ENCODE data around the gene TMEM270. TPM values are rescaled to one million over a fixed set of nuclear protein-coding genes. Genes with fewer than 3 reads are reported as not detected.

Gene TMEM270
- total and polyA plus RNA-seq, 2 donors: 0.09 to 0.46 TPM

GRCh38 chr7:73865738-73866445 is 4.9 kb downstream of the TMEM270 start:
- Histone ChIP-seq H3K36me3 (ENCODE audit: control insufficient read depth in 2 of 2, insufficient read depth in 2 of 2, low read length in 1 of 2) (no peaks in the 10 kb centered on the region), H3K4me3 (ENCODE audit: low read length in 2 of 2) (no peak overlapping the region), H3K27me3 (ENCODE audit: control insufficient read depth in 2 of 2, insufficient read depth in 1 of 2, low read length in 1 of 2) (no peaks in the 10 kb centered on the region), H3K9me3 (ENCODE audit: control insufficient read depth in 2 of 2, insufficient read depth in 1 of 2, low read length in 1 of 2) (no peaks in the 10 kb centered on the region), H3K27ac (ENCODE audit: low read depth in 1 of 2, low read length in 1 of 2) (no peak overlapping the region), H3K4me1 (ENCODE audit: control insufficient read depth in 2 of 2, insufficient read depth in 2 of 2, low read length in 2 of 2) (no peaks in the 10 kb centered on the region)
- DNase-seq (ENCODE audit: low read depth in 6 of 9, low spot score in 9 of 9): no peak
- WGBS: 91% methylated on average over 6 of the region's 6 CpGs

GRCh38 chr7:73866446-73866767 is 5.4 kb downstream of the TMEM270 start:
- Histone ChIP-seq H3K4me1 (ENCODE audit: control insufficient read depth in 2 of 2, insufficient read depth in 2 of 2, low read length in 2 of 2) (no peaks in the 10 kb centered on the region), H3K4me3 (ENCODE audit: low read length in 2 of 2) (no peak overlapping the region), H3K9me3 (ENCODE audit: control insufficient read depth in 2 of 2, insufficient read depth in 1 of 2, low read length in 1 of 2) (no peaks in the 10 kb centered on the region), H3K27me3 (ENCODE audit: control insufficient read depth in 2 of 2, insufficient read depth in 1 of 2, low read length in 1 of 2) (no peaks in the 10 kb centered on the region), H3K36me3 (ENCODE audit: control insufficient read depth in 2 of 2, insufficient read depth in 2 of 2, low read length in 1 of 2) (no peaks in the 10 kb centered on the region), H3K27ac (ENCODE audit: low read depth in 1 of 2, low read length in 1 of 2) (no peak overlapping the region)
- no peak for DNase-seq (ENCODE audit: low read depth in 6 of 9, low spot score in 9 of 9)
- WGBS: 96% methylated on average over 1 of the region's 1 CpG

- 88% methylated on average over 24 of the region's 24 CpGs for WGBS
- Histone ChIP-seq H3K27ac (ENCODE audit: low read depth in 1 of 2, low read length in 1 of 2) (no peak overlapping the region), H3K4me1 (ENCODE audit: control insufficient read depth in 2 of 2, insufficient read depth in 2 of 2, low read length in 2 of 2) (no peaks in the 10 kb centered on the region)
These were observed 8.2 kb downstream of the TMEM270 start for GRCh38 chr7:73869011-73869798.

GRCh38 chr7:73870041-73870492 is 9.1 kb downstream of the TMEM270 start:
- Histone ChIP-seq H3K9me3 (ENCODE audit: control insufficient read depth in 2 of 2, insufficient read depth in 1 of 2, low read length in 1 of 2) (no peaks in the 10 kb centered on the region), H3K27ac (ENCODE audit: low read depth in 1 of 2, low read length in 1 of 2) (no peak overlapping the region), H3K4me3 (ENCODE audit: low read length in 2 of 2) (no peak overlapping the region), H3K4me1 (ENCODE audit: control insufficient read depth in 2 of 2, insufficient read depth in 2 of 2, low read length in 2 of 2) (no peaks in the 10 kb centered on the region), H3K36me3 (ENCODE audit: control insufficient read depth in 2 of 2, insufficient read depth in 2 of 2, low read length in 1 of 2) (no peaks in the 10 kb centered on the region), H3K27me3 (ENCODE audit: control insufficient read depth in 2 of 2, insufficient read depth in 1 of 2, low read length in 1 of 2) (no peaks in the 10 kb centered on the region)
- no peak for DNase-seq (ENCODE audit: low read depth in 6 of 9, low spot score in 9 of 9)
- 91% methylated on average over 15 of the region's 15 CpGs for WGBS

More at GRCh38 chr7:73869011-73869798, 8.2 kb downstream of the TMEM270 start:
- Histone ChIP-seq H3K36me3 (ENCODE audit: control insufficient read depth in 2 of 2, insufficient read depth in 2 of 2, low read length in 1 of 2) (no peaks in the 10 kb centered on the region), H3K4me3 (ENCODE audit: low read length in 2 of 2) (no peak overlapping the region), H3K27me3 (ENCODE audit: control insufficient read depth in 2 of 2, insufficient read depth in 1 of 2, low read length in 1 of 2) (no peaks in the 10 kb centered on the region), H3K9me3 (ENCODE audit: control insufficient read depth in 2 of 2, insufficient read depth in 1 of 2, low read length in 1 of 2) (no peaks in the 10 kb centered on the region)
- no peak for DNase-seq (ENCODE audit: low read depth in 6 of 9, low spot score in 9 of 9)

GRCh38 chr7:73871163-73872011 is 10.4 kb downstream of the TMEM270 start:
- DNase-seq (ENCODE audit: low read depth in 6 of 9, low spot score in 9 of 9): no peak
- Histone ChIP-seq H3K27ac (ENCODE audit: low read depth in 1 of 2, low read length in 1 of 2) (no peak overlapping the region), H3K27me3 (ENCODE audit: control insufficient read depth in 2 of 2, insufficient read depth in 1 of 2, low read length in 1 of 2) (no peaks in the 10 kb centered on the region), H3K4me1 (ENCODE audit: control insufficient read depth in 2 of 2, insufficient read depth in 2 of 2, low read length in 2 of 2) (no peaks in the 10 kb centered on the region), H3K4me3 (ENCODE audit: low read length in 2 of 2) (no peak overlapping the region), H3K9me3 (ENCODE audit: control insufficient read depth in 2 of 2, insufficient read depth in 1 of 2, low read length in 1 of 2) (no peaks in the 10 kb centered on the region), H3K36me3 (ENCODE audit: control insufficient read depth in 2 of 2, insufficient read depth in 2 of 2, low read length in 1 of 2) (no peaks in the 10 kb centered on the region)
- 91% methylated on average over 20 of the region's 20 CpGs for WGBS

GRCh38 chr7:73872056-73872908 is 11.3 kb downstream of the TMEM270 start:
- no peak for DNase-seq (ENCODE audit: low read depth in 6 of 9, low spot score in 9 of 9)
- Histone ChIP-seq H3K27me3 (ENCODE audit: control insufficient read depth in 2 of 2, insufficient read depth in 1 of 2, low read length in 1 of 2) (no peaks in the 10 kb centered on the region), H3K9me3 (ENCODE audit: control insufficient read depth in 2 of 2, insufficient read depth in 1 of 2, low read length in 1 of 2) (no peaks in the 10 kb centered on the region), H3K4me1 (ENCODE audit: control insufficient read depth in 2 of 2, insufficient read depth in 2 of 2, low read length in 2 of 2) (no peaks in the 10 kb centered on the region), H3K27ac (ENCODE audit: low read depth in 1 of 2, low read length in 1 of 2) (no peak overlapping the region), H3K36me3 (ENCODE audit: control insufficient read depth in 2 of 2, insufficient read depth in 2 of 2, low read length in 1 of 2) (no peaks in the 10 kb centered on the region), H3K4me3 (ENCODE audit: low read length in 2 of 2) (no peak overlapping the region)
- WGBS: 94% methylated on average over 13 of the region's 13 CpGs

GRCh38 chr7:73876361-73876760 is 15.4 kb downstream of the TMEM270 start:
- DNase-seq (ENCODE audit: low read depth in 6 of 9, low spot score in 9 of 9): no peak
- no peaks in the 10 kb centered on the region for H3K4me1 ChIP-seq (ENCODE audit: control insufficient read depth in 2 of 2, insufficient read depth in 2 of 2, low read length in 2 of 2)

GRCh38 chr7:73876973-73877372 is 16.0 kb downstream of the TMEM270 start:
- peaks cover 0 to 2% of the 10 kb centered on the region in 2 donors for H3K27me3 ChIP-seq (ENCODE audit: control insufficient read depth in 2 of 2, insufficient read depth in 1 of 2, low read length in 1 of 2)
- DNase-seq (ENCODE audit: low read depth in 6 of 9, low spot score in 9 of 9): no peak
- H3K9me3 ChIP-seq (ENCODE audit: control insufficient read depth in 2 of 2, insufficient read depth in 1 of 2, low read length in 1 of 2): no peaks in the 10 kb centered on the region
- no peak overlapping the region for H3K4me3 ChIP-seq (ENCODE audit: low read length in 2 of 2)
- no peaks in the 10 kb centered on the region for H3K4me1 ChIP-seq (ENCODE audit: control insufficient read depth in 2 of 2, insufficient read depth in 2 of 2, low read length in 2 of 2)
- no peak overlapping the region for H3K27ac ChIP-seq (ENCODE audit: low read depth in 1 of 2, low read length in 1 of 2)
- no peaks in the 10 kb centered on the region for H3K36me3 ChIP-seq (ENCODE audit: control insufficient read depth in 2 of 2, insufficient read depth in 2 of 2, low read length in 1 of 2)
- 95% methylated on average over 12 of the region's 12 CpGs for WGBS

More at GRCh38 chr7:73876361-73876760, 15.4 kb downstream of the TMEM270 start:
- no peak overlapping the region for H3K4me3 ChIP-seq (ENCODE audit: low read length in 2 of 2)
- WGBS: 96% methylated on average over 8 of the region's 8 CpGs
- peaks cover 0 to 2% of the 10 kb centered on the region in 2 donors for H3K27me3 ChIP-seq (ENCODE audit: control insufficient read depth in 2 of 2, insufficient read depth in 1 of 2, low read length in 1 of 2)
- no peaks in the 10 kb centered on the region for H3K36me3 ChIP-seq (ENCODE audit: control insufficient read depth in 2 of 2, insufficient read depth in 2 of 2, low read length in 1 of 2)
- no peak overlapping the region for H3K27ac ChIP-seq (ENCODE audit: low read depth in 1 of 2, low read length in 1 of 2)
- H3K9me3 ChIP-seq (ENCODE audit: control insufficient read depth in 2 of 2, insufficient read depth in 1 of 2, low read length in 1 of 2): no peaks in the 10 kb centered on the region

Measured in thymus (tissue), 11 donors.